Measurements from ENCODE around the gene ARMC5.

Gene ARMC5

DNA sequence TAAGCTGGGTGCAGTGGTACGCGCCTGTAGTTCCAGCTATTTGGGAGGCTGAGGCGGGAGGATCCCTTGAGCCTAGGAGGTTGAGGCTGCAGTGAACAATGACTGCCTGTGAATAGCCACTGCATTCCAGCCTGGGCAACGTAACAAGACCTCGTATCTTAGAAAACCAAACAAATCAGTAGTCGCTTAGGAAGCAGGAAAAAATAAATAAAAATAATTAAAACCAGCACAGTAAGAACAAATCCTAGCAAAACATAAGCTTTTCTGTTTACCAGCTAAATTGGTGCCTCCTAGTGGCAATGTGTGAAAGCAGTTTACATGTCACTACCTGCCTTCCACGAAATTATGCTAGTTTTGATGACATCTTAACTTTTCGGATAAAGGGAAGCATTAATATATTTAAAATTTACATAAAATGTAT lies 1.3 kb downstream of the ARMC5 start:
- DNase-seq (ENCODE audit: low read depth in 3 of 3) = no peak

DNA sequence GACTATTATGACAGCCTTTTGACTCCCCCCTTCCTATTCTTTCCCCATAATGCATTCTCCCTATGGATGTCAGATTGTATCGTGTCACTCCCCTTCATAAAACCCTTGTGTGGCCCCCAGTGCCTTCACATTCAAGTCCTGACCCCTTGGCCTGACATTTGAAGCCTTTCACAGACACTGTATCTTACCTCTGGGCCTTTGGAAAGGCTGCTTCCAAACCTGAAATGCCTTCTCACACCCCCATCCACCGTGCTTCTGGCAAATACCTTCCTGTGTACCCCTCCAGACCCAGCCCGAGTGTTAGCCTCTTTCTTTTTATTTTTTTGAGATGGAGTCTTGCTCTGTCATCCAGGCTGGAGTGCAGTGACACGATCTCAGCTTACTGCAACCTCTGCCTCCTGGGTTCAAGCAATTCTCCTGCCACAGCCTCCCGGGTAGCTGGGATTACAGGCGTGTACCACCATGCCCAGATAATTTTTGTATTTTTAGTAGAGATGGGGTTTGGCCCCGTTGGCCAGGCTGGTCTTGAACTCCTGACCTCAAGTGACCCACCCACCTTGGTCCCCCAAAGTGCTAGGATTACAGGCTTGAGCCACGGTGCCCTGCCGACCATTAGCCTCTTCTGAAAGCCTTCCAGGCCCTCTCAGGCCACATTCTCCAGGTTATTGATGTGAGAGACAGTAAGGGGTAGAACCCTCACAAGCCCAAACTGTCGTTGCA lies 2.1 kb downstream of the ARMC5 start:
- no peak for DNase-seq (ENCODE audit: low read depth in 3 of 3)

DNA sequence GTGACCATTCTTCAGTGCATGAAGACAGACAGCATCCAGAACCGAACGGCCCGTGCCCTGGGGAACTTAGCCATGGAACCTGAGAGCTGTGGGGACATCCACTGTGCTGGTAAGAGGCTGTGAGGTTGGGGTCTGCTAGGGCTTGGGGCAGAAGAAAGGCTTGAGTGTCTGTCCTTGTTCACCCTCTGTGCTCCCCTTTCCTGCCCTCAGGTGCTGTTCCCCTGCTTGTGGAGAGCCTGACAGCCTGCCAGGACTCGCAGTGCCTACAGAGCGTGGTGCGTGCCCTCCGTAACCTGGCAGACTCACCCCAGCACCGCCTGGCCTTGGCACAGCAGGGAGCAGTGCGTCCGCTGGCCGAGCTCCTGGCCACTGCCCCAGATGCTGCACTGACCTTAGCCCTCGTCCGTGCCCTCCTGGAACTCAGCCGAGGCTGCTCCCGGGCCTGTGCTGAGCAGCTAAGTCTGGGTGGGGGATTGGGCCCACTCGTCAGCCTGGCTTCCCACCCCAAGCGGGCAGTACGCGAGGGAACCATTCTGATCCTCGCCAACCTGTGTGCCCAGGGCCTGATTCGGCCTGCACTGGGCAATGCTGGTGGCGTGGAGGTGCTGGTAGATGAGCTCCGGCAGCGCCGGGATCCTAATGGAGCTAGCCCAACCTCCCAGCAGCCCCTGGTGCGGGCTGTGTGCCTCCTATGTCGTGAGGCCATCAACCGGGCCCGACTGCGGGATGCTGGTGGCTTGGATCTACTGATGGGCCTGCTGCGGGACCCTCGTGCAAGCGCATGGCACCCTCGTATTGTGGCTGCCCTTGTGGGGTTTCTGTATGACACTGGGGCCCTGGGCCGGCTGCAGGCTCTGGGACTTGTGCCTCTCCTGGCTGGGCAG lies 2.9 kb downstream of the ARMC5 start:
- no peak for DNase-seq (ENCODE audit: low read depth in 3 of 3)

DNA sequence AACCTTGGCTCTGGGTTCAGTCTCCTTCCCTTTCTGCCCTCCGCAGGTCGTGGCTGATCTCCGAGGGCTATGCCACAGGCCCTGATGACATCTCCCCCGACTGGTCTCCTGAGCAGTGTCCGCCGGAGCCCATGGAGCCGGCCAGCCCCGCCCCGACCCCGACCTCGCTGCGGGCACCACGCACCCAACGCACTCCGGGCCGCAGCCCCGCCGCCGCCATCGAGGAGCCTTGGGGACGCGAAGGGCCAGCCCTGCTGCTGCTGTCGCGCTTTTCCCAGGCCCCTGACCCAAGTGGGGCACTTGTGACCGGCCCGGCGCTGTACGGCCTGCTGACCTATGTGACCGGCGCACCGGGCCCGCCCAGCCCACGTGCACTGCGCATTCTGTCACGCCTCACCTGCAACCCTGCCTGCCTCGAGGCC lies 5.1 kb downstream of the ARMC5 start:
- DNase-seq (ENCODE audit: low read depth in 3 of 3) = no peak

DNA sequence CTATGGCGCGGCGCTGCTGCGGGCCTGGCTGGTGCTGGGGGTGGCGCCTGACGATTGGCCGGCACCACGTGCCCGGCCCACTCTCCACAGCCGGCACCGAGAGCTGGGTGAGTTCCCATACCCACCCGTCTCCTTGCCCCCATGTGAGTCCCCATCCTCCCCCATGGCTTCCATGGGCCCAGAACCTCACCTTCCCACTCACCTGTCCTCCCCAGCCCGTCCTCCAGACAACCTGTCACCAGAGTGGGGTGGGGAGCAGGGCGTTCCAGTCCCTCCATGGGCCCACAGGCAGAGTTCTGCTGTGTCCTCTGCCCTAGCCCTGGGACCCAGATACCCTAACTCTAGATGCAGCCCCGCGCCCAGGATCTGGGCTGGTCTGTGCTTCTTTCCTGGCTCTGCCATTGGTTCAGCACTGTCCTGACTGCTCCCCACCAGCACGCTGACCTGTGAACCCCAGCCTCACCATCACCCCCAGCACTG lies 5.5 kb downstream of the ARMC5 start:
- DNase-seq (ENCODE audit: low read depth in 3 of 3) = no peak

DNA sequence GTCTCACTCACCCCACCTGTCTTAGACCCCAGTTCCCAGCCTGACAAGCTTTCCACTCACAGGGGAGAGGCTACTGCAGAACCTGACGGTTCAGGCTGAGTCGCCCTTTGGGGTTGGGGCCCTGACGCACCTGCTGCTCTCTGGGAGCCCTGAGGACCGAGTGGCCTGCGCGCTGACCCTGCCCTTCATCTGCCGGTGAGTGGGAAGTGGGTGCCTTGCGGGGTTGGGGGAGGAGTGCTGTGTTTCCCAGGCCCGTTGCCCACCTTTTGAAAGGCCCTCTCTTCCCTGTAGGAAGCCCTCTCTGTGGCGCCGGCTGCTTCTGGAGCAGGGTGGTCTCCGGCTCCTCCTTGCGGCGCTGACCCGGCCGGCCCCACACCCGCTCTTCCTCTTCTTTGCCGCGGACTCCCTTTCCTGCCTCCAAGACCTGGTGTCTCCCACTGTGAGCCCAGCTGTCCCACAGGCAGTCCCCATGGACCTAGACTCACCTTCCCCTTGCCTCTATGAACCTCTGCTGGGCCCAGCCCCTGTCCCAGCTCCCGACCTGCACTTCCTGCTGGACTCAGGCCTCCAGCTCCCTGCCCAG lies 6.6 kb downstream of the ARMC5 start:
- no peak for DNase-seq (ENCODE audit: low read depth in 3 of 3)

DNA sequence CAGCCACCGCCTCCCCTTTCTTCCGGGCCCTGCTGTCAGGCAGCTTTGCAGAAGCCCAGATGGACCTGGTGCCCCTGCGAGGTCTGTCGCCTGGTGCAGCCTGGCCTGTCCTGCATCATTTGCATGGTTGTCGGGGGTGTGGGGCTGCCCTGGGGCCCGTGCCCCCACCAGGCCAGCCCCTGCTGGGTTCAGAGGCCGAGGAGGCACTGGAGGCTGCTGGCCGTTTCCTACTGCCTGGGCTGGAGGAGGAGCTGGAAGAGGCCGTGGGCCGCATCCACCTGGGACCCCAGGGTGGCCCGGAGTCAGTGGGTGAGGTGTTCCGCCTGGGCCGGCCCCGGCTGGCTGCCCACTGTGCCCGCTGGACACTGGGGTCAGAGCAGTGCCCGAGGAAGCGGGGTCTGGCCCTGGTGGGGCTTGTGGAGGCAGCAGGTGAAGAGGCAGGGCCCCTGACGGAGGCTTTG lies 7.1 kb downstream of the ARMC5 start:
- no peak for DNase-seq (ENCODE audit: low read depth in 3 of 3)

DNA sequence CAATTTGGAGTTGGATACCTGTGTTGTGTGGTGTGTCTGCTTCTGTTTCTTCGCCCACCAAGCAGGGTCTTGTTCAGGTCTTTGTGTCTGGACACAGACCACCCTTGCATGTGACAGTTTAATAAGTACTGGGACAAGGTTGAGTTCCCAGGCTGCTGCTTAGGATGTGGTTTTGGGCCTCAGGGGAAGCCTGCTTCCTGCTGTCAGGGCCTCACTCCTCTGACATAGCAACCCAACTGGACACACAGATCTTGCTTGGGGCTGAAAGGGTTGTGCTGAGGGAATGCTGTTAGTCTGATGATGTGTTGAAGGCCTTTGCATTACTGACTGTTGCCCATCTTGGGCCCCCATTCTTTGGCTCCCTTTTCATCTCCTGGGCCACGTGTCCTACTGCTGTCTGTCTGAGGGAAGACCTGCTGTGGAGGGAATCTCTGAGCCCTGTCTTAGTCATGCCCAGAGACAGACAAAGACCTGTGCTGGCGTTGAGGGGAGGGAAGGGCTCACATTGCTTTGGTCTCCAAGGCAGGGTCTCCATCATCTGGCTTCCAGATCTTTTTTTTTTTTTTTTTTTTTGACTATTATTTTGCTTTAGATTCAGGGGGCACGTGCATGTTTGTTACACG lies 8.0 kb downstream of the ARMC5 start:
- DNase-seq (ENCODE audit: low read depth in 3 of 3) = no peak

DNA sequence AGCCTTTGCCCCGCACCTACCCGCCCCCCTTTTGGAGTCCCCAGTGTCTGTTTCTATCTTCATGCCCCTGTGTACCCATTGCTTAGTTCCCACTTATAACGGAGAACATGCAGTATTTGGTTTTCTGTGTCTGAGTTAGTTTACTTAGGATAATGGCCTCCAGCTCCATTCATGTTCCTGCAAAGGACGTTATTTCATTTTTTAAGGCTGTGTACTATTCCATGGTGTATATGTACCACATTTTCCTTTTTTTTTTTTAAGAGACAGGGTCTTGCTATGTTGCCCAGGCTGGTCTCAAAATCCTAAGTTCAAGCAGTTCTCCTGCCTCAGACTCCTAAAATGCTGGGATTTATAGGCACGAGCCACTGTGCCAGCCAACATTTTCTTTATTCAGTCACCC lies 8.6 kb downstream of the ARMC5 start:
- no peak for DNase-seq (ENCODE audit: low read depth in 3 of 3)

DNA sequence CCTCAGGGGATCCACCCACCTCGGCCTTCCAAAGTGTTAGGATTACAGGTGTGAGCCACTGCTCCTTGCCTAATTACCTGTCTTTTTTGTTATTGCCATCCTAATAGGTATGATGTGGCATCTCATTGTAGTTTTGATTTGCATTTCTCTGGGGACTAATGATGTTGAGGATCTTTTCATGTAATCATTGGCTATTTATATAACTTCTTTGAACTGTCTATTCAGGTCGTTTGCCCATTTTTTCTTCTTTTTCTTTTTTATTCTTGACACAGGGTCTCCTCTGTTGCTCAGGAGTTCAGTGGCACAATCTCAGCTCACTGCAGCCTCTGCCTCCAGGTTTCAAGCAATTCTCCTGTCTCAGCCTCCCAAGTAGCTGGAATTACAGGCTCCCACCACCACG lies 11.3 kb downstream of the ARMC5 start:
- DNase-seq (ENCODE audit: low read depth in 3 of 3) = no peak

DNA sequence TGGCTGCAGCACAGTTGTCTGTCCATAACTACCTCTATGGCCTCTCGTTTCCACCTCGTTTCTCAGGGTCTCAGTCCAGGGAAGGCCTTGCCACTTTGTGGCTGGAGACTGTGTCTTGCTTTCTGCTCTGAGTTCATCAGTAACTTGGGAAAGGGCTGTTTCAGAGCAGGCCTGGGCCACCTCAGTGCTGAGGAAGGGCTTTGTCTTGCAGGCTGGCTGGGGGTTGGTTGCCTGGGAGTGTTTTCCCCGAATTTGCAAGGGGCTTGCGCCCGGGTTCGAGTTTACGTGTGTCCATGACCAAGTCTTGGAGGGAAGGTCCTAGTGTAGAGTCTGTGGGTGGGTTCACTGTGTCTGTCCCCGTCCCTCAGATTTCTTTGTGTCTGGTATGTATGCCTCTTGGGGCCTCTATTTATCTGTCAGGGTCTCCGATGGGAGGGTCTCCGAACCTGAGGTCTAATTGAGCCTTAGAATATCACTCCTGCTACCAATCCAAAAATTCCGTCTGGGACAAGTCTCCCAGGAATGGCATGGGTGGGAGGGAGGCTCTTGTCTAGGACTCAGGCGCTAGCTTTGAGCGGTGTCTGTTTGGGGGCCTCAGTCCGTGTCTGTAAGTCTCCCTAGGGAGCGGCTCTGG lies 12.1 kb downstream of the ARMC5 start:
- no peak for DNase-seq (ENCODE audit: low read depth in 3 of 3)

DNA sequence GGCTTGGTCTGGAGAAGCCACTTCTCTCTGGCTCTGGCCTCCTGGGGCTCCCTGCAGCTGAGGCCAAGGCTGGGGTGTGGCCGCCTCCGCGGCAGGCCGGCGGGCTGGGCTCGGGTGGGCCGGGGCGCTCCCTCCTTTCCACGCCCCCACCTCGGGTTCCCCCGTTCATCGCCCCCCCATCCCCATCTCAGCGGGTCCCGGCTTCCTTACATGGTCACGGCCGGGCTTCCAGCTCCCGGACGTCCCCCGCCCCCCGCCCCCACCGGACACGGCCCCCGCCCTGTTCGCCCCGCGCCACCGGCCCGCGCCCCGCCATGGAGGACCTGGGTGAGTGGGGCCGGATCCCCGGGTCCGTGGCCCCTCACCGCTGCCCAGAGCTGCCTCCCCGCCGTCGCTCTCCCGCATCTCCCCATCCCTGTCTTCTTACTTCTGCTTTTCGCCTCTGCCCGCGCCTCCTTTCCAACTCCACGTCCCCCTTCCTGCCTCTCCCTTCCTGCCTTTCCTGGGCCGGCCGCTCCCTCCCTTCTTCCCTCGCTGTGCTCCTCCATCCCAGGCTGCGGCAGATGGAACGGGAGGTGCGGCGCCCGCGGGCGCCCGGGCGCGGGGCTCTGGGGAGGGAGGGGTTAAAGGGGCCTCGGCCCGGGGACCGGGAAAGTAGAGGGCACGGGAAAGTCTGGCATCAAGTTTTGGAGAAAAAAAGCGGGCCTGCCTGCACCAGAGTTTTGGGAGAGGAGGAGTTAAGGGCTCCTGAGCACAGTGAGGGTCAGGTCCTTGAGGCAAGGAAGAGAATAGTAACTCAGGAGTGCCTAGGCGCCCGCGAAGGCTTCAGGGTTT lies 12.8 kb downstream of the ARMC5 start, which contains the start of gene TGFB1I1:
TGFB1I1 (plus strand) TSS at position 278 of the 834 bp plus-strand sequence; CDS start at position 315, 37 bp downstream.
- no peak for DNase-seq (ENCODE audit: low read depth in 3 of 3)

DNA sequence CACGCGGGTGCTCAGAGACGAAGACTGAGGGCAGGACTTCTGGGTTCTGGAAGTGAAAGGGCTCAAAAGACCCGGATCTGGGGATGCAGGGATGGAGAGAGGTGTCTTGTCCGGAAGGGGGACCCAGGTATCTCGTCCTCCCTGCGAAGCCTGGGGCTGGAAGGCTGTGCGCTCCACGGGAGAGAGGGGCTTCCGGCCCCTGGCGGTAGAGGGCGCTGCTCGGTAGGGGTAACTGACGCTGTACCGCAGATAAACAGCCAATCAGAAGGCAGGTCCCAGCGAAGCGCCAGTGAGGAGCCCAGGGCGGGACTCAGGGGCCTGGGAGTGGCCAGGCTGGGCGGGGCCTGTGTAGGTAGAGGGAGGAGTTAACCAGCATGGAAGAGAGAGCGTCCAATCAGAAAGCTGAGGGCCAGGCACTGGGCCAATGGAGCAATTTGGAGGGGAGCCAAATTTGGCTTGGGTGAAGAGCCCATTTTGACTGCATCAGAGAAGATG lies 13.5 kb downstream of the ARMC5 start:
- no peak for DNase-seq (ENCODE audit: low read depth in 3 of 3)

DNA sequence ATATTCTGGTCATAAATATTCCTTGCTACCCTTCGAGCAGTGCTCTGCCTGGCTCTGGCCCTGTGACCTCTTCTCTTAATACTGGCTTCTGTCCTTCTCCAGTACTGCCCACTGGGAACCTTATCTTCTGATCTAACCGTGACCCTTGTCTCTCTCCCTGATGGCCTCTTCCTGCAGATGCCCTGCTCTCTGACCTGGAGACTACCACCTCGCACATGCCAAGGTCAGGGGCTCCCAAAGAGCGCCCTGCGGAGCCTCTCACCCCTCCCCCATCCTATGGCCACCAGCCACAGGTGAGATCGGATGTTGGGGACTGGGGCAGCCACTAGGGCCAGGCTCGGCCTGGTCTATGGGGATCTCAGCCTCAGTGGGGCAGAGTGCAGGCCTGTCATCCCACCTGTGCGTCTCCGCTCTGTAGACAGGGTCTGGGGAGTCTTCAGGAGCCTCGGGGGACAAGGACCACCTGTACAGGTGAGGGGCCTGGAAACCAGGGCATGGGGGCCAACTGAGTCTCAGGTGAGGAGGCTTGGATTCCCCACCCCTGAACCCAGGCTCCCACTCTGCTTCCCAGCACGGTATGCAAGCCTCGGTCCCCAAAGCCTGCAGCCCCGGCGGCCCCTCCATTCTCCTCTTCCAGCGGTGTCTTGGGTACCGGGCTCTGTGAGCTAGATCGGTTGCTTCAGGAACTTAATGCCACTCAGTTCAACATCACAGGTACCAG lies 14.1 kb downstream of the ARMC5 start:
- DNase-seq (ENCODE audit: low read depth in 3 of 3) = no peak

DNA sequence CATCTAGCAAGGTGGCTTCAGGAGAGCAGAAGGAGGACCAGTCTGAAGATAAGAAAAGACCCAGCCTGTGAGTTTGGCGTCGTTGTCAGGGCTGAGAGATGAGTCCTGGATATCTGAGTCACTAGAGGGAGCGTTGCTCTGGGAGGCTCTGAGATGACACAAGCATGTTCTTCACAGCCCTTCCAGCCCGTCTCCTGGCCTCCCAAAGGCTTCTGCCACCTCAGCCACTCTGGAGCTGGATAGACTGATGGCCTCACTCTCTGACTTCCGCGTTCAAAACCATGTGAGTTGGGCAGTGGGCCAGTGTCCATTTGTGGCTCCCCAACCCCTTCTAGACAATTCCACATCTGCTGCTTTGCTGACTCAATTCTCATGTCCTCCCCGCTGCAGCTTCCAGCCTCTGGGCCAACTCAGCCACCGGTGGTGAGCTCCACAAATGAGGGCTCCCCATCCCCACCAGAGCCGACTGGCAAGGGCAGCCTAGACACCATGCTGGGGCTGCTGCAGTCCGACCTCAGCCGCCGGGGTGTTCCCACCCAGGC lies 14.9 kb downstream of the ARMC5 start:
- no peak for DNase-seq (ENCODE audit: low read depth in 3 of 3)

DNA sequence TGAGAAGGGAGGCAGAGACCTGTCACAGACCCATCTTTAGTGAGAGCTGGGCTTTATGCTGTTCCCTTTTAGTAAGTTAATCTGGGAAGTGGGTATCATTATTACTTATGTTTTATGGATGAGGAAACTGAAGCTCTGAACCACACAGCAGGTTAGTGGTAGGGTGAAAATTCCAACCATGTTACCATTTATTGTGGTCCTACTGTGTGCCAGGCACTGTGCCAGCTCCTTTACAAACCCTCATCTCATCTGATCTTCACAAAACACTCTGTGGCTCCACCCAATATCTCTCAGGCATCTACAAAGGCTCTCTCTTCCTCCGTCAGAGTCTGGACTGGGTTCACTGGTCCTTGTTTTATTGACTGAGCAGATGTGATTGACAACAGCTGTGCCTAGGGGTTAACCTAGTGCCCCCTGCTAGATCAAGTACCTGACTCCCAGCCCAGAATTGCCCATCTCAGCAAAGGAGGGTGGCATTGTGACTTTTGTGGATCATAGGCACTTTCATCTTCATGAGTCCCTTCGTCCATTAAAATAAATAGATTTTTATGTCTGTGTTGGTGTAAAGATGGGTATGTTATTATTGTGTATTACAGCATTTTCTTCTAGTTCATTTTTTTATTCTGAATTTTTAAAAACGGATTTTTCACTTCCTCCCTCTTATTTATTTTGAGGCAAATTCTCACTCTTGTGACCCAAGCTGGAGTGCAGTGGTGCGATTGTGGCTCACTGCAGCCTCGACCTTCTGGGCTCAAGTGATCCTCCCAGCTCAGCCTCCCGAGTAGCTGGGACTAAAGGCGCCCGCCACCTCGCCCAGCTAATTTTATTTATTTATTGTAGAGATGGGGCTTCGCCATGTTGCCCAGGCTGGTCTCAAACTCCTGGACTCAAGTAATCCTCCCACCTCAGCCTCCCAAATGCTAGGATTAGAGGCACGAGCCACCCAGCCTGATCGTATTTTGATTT lies 15.8 kb downstream of the ARMC5 start:
- no peak for DNase-seq (ENCODE audit: low read depth in 3 of 3)

DNA sequence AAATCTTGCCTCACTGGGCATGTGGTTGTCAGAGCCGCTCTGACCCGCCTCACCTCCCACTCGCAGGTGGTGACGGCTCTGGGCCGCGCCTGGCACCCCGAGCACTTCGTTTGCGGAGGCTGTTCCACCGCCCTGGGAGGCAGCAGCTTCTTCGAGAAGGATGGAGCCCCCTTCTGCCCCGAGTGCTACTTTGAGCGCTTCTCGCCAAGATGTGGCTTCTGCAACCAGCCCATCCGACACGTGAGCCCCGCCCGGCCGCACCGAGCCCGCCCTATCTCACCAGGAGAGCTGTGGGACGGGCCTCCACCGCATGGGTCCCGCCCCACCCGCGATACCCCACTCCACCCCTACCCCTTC lies 16.6 kb downstream of the ARMC5 start:
- no peak for DNase-seq (ENCODE audit: low read depth in 3 of 3)

Measured in stimulated activated CD4-positive, alpha-beta T cell treated with anti-CD3 and anti-CD28 coated beads, TNF-alpha, amount 100 ng/mL, for 4 hours (primary cell).